HG03469 (cell line): Measurements from ENCODE around the gene ADORA2B.
"Not testable (repeated sequence)": the region's sequence is repeated elsewhere in the genome, so short reads cannot be mapped to it uniquely, and the experiment has no call there.

Experiments used
- ATAC-seq: cut with Tn5 transposase; IDR thresholded peaks from one replicate; pipeline ENCODE4 v1.9.1; 2021; ENCODE audit warnings: mild to moderate bottlenecking, moderate library complexity, moderate number of reproducible peaks; ENCODE audit not compliant: unreplicated experiment

ADORA2B gene

GRCh38 chr17:15921640-15922039 lies 23.3 kb upstream of the ADORA2B start:
- ATAC-seq, result no peak

GRCh38 chr17:15922586-15922985 lies 22.3 kb upstream of the ADORA2B start:
- ATAC-seq, result no peak

GRCh38 chr17:15926039-15926740 lies 18.7 kb upstream of the ADORA2B start:
- no peak for ATAC-seq

GRCh38 chr17:15928286-15928785 lies 16.6 kb upstream of the ADORA2B start:
- no peak for ATAC-seq

- no peak for ATAC-seq
Observed at GRCh38 chr17:15929941-15930340, 15.0 kb upstream of the ADORA2B start.

GRCh38 chr17:15930426-15930825 lies 14.5 kb upstream of the ADORA2B start:
- no peak for ATAC-seq

GRCh38 chr17:15931394-15931793 lies 13.5 kb upstream of the ADORA2B start:
- ATAC-seq, result no peak

GRCh38 chr17:15934866-15935265 lies 10.1 kb upstream of the ADORA2B start:
- ATAC-seq, result no peak

- ATAC-seq, result no peak
Observed at GRCh38 chr17:15935891-15936290, 9.0 kb upstream of the ADORA2B start.

GRCh38 chr17:15936481-15936880 lies 8.4 kb upstream of the ADORA2B start:
- not testable (repeated sequence) for ATAC-seq

GRCh38 chr17:15941781-15942180 lies 3.1 kb upstream of the ADORA2B start:
- no peak for ATAC-seq

- no peak for ATAC-seq
Observed at GRCh38 chr17:15942207-15942833, 2.6 kb upstream of the ADORA2B start.

- ATAC-seq, result no peak
Observed at GRCh38 chr17:15943971-15944758, 765 bp upstream of the ADORA2B start.

GRCh38 chr17:15945527-15946191 lies 729 bp downstream of the ADORA2B start:
- ATAC-seq, result no peak

GRCh38 chr17:15946611-15947120 lies 1.7 kb downstream of the ADORA2B start:
- no peak for ATAC-seq

- ATAC-seq, result no peak
Observed at GRCh38 chr17:15947271-15947670, 2.3 kb downstream of the ADORA2B start.

- ATAC-seq, result no peak
Observed at GRCh38 chr17:15947976-15948752, 3.2 kb downstream of the ADORA2B start.

- ATAC-seq, result no peak
Observed at GRCh38 chr17:15951368-15952047, 6.6 kb downstream of the ADORA2B start.

- ATAC-seq, result no peak
Observed at GRCh38 chr17:15952048-15952532, 7.2 kb downstream of the ADORA2B start.
